Aorta (tissue), 5 donors: ENCODE measurements around the gene ACSF2. TPM values are rescaled to one million over a fixed set of nuclear protein-coding genes. Genes with fewer than 3 reads are reported as not detected.
"Not testable (repeated sequence)": the region's sequence is repeated elsewhere in the genome, so short reads cannot be mapped to it uniquely, and the experiment has no call there.

ENCODE experiments used
- ATAC-seq: fragments of 200-7000 bp; cut with Tn5 transposase; one replicate; pipeline ENCODE4 v1.9.1; 2022; ENCODE audit warnings: moderate library complexity; ENCODE audit not compliant: low FRiP score
- DNase-seq, 2 donors: peaks; one replicate each; pipeline ENCODE4 v3.0.0-alpha.2; 2020
- H3K27ac ChIP-seq, 2 donors: one replicate each; pipeline ENCODE4 v1.5.1; 2013; ENCODE audit warnings: low read length in 2 of 2, mild to moderate bottlenecking in 2 of 2, moderate library complexity in 2 of 2, control low read depth in 1 of 2, inconsistent platforms in 1 of 2, low read depth in 1 of 2
- H3K27me3 ChIP-seq, 2 donors: one replicate each; pipeline ENCODE4 v1.6.1; 2013; ENCODE audit warnings: control low read depth in 1 of 2, low read length in 1 of 2, mild to moderate bottlenecking in 1 of 2, moderate library complexity in 1 of 2; ENCODE audit not compliant: insufficient read depth in 2 of 2, control insufficient read depth in 1 of 2
- H3K36me3 ChIP-seq, 2 donors: one replicate each; pipeline ENCODE4 v1.6.1; 2013; ENCODE audit warnings: control low read depth in 1 of 2, low read length in 1 of 2, mild to moderate bottlenecking in 1 of 2; ENCODE audit not compliant: insufficient read depth in 2 of 2, control insufficient read depth in 1 of 2
- H3K4me1 ChIP-seq, 2 donors: one replicate each; pipeline ENCODE4 v1.6.1; 2013; ENCODE audit warnings: low read length in 2 of 2, control low read depth in 1 of 2, mild to moderate bottlenecking in 1 of 2, moderate library complexity in 1 of 2; ENCODE audit not compliant: insufficient read depth in 2 of 2, control insufficient read depth in 1 of 2
- H3K4me3 ChIP-seq, 2 donors: one replicate each; pipeline ENCODE4 v1.5.1; 2013; ENCODE audit warnings: low read length in 2 of 2, control low read depth in 1 of 2, mild to moderate bottlenecking in 1 of 2
- H3K9me3 ChIP-seq: one replicate; pipeline ENCODE4 v1.6.1; 2013; ENCODE audit warnings: mild to moderate bottlenecking, low read length; ENCODE audit not compliant: control insufficient read depth
- WGBS, 2 donors: extraction: QIAGEN DNeasy Blood & Tissue Kit; methylation state at CpG; one replicate each; pipeline ENCODE4 v1.1.7; 2013; 5-methylcytosine and 5-hydroxymethylcytosine counted together
- intact Hi-C, 2 donors: fragments of 100-400 bp; cut with DNase I; formaldehyde crosslinking; loops; one replicate each; pipeline versions ENCODE4 v1.14.2 to v1.15.0; 2022
- polyA plus RNA-seq, 2 donors: library from polyadenylated mRNA; stranded (reverse); fragments of 200-250 nt; gene quantifications; one replicate each; pipeline ENCODE4 v1.2.3, GENCODE V29; 2013
- total RNA-seq, 2 donors: library from RNA; stranded (reverse); fragmentation: NEBNext Ultra II Directional; extraction: Animal tissue kit (Norgen Biotek cat#: 25700); gene quantifications; one replicate each; pipeline ENCODE4 v1.2.1, GENCODE V29; 2021
- donor health status: healthy with polysubstance abuse.
- donor health status: Bipolar disorder and iron deficiency.
- donor health status: DM: no; HTN: no; CAD: no.
- donor health status: DM: no; HTN: no; CAD: no.
- donor health status: DM: yes; HTN: yes; CAD: no.

ACSF2 gene
- total and polyA plus RNA-seq, 4 donors: 17.8 to 35.8 (median 32.1) TPM

GRCh38 chr17:50398672-50399071, 27.3 kb upstream of the ACSF2 start:
- H3K36me3 ChIP-seq, H3K9me3 ChIP-seq, H3K4me3 ChIP-seq, DNase-seq, intact Hi-C loops, H3K4me1 ChIP-seq, ATAC-seq, H3K27ac ChIP-seq, H3K27me3 ChIP-seq: not testable (repeated sequence)
- 97 to 99% methylated on average over 3 of the region's 3 CpGs for WGBS, 2 donors

- ATAC-seq, DNase-seq, intact Hi-C loops, H3K4me1 ChIP-seq, H3K4me3 ChIP-seq, H3K27ac ChIP-seq, H3K36me3 ChIP-seq, H3K9me3 ChIP-seq, H3K27me3 ChIP-seq: not testable (repeated sequence)
- 94 to 95% methylated on average over 8 of the region's 8 CpGs for WGBS, 2 donors
These were observed 26.4 kb upstream of the ACSF2 start for GRCh38 chr17:50399591-50399990.

- H3K36me3 ChIP-seq, H3K4me3 ChIP-seq, intact Hi-C loops, H3K27me3 ChIP-seq, DNase-seq, H3K9me3 ChIP-seq, H3K4me1 ChIP-seq, H3K27ac ChIP-seq, ATAC-seq: not testable (repeated sequence)
- 77 to 85% methylated on average over 4 of the region's 4 CpGs for WGBS, 2 donors
These were observed 20.7 kb upstream of the ACSF2 start for GRCh38 chr17:50405351-50405750.

DNA sequence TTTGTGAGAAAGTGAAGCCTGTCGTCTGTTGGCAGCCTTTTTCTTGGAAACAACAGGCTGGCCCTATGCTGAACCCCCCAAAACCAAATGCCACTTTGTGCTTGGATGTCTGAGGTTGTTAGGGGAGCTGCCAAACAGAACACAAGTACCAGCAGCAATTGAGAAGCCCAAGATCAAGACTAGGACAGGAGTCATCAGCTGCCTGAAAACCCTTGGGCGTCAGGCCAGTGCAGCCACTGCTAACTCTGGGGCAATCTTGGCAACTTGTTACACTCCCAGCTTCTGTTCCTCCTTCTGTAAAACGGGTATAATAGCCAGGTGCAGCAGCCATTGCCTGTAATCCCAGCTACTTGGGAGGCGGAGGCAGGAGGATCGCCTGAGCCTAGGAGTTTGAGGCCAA, 19.4 kb upstream of the ACSF2 start:
- Histone ChIP-seq H3K36me3 (no peaks in the 10 kb centered on the region), H3K27me3 (no peaks in the 10 kb centered on the region), H3K4me3 (no peak overlapping the region), H3K27ac (no peak overlapping the region), H3K9me3 (no peaks in the 10 kb centered on the region), H3K4me1 (no peaks in the 10 kb centered on the region)
- DNase-seq (no peak), ATAC-seq (no peak)
- intact Hi-C loops: no loop called here
- WGBS, 2 donors: 71 to 72% methylated on average over 5 of the region's 5 CpGs

DNA sequence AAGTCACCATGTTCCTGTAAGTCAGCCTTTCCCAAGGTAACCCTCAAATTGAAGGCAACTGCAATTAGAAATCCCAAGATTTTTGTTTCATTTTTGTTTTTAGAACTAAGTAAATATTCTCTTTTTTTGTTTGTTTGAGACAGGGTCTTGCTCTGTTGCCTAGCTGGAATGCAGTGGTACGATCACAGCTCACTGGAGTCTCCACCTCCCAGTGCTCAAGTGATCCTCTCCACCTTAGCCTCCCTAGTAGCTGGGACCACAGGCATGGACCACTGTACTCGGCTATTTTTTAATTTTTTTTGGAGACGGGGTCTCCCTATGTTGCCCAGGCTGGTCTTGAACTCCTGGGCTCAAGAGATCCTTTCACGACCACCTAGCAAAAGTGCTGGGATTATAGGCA, 18.1 kb upstream of the ACSF2 start:
- intact Hi-C loops: no loop called here
- H3K27ac ChIP-seq: no peak overlapping the region
- H3K4me1 ChIP-seq: no peaks in the 10 kb centered on the region
- DNase-seq (no peak), ATAC-seq (no peak)
- H3K4me3 ChIP-seq: no peak overlapping the region
- H3K27me3 ChIP-seq: no peaks in the 10 kb centered on the region
- 58 to 76% methylated on average over 4 of the region's 4 CpGs for WGBS, 2 donors
- no peaks in the 10 kb centered on the region for H3K36me3 ChIP-seq
- no peaks in the 10 kb centered on the region for H3K9me3 ChIP-seq

DNA sequence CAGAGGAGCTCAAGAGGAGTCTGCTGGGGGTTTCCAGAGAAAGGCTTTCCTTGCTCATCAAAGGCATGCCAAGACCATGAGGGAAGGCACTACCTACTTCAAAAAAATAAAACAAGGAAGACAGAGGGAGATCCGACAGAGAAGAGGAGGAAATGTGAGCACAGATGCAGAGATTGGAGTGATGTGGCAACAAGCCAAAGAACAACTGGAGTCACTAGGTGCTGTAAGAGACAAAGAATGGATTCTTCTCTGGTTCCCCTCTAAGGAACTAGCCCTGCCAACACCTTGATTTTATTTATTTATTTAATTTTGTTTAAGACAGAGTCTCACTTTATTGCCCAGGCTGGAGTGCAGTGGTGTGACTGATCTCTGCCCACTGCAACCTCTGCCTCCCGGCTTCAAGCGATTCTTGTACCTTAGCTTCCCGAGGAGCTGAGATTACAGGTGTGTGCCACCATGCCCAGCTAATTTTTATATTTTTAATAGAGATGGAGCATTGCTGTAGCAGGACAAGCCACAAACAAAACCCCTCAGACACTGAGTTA, 13.8 kb upstream of the ACSF2 start:
- intact Hi-C loops: no loop called here
- no peaks in the 10 kb centered on the region for H3K27me3 ChIP-seq
- H3K36me3 ChIP-seq: no peaks in the 10 kb centered on the region
- DNase-seq: no peak
- no peaks in the 10 kb centered on the region for H3K9me3 ChIP-seq
- H3K4me3 ChIP-seq: no peak overlapping the region
- 93% methylated on average over 4 of the region's 4 CpGs for WGBS, 2 donors
- H3K27ac ChIP-seq: no peak overlapping the region
- ATAC-seq: no peak
- no peaks in the 10 kb centered on the region for H3K4me1 ChIP-seq

DNA sequence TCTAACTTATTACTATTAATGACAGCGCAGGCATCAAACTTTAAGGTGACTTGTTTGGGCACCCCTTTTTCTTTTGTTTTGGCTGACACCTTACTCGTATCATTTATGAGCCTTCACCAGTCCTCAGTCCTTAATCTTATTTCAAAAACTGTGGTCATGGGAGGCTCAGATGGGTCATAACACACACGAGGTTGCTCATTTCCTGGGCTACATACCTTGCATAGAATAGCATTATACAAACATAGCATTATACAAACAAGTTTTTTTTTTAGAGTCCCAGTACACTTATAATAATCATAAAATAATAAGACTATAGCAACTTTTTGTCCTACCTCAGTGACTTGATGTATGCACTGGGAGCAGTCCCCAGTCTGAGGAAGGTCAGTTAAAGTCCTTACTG, 11.2 kb upstream of the ACSF2 start:
- no peaks in the 10 kb centered on the region for H3K4me1 ChIP-seq
- no peaks in the 10 kb centered on the region for H3K27me3 ChIP-seq
- H3K27ac ChIP-seq: no peak overlapping the region
- no peak overlapping the region for H3K4me3 ChIP-seq
- intact Hi-C loops: no loop called here
- no peaks in the 10 kb centered on the region for H3K9me3 ChIP-seq
- no peak for DNase-seq
- no peak for ATAC-seq
- no peaks in the 10 kb centered on the region for H3K36me3 ChIP-seq
- 72 to 73% methylated on average over 3 of the region's 3 CpGs for WGBS, 2 donors

DNA sequence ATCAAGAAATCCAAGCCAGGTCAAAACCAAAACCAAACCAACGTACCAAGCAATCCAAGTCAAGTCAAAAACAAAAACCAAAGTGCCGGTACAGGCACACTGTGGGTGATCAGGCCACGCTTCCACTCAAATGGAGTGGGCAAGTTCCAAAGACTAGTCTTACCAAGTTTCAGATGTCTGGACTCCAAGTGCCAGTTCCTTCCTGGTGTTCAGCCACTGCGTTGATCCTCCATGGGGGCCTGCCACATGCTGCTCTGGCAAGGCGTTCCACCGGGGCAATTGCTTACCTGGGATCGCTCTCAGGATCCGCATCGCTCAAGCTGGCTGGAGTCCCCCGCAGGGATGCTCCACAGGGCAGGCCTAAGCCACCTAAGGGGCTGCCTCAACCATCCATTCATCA, 6.4 kb upstream of the ACSF2 start:
- intact Hi-C loops, DNase-seq, H3K9me3 ChIP-seq, H3K27ac ChIP-seq, H3K36me3 ChIP-seq, ATAC-seq, H3K4me3 ChIP-seq, H3K4me1 ChIP-seq, H3K27me3 ChIP-seq: not testable (repeated sequence)
- 96% methylated on average over 10 of the region's 10 CpGs for WGBS, 2 donors

GRCh38 chr17:50420419-50421112, 5.5 kb upstream of the ACSF2 start:
- 86 to 88% methylated on average over 6 of the region's 6 CpGs for WGBS, 2 donors
- ATAC-seq: peak; percentile 58
- DNase-seq: no peak
- intact Hi-C loops: no loop called here
- Histone ChIP-seq H3K9me3 (no peaks in the 10 kb centered on the region), H3K36me3 (no peaks in the 10 kb centered on the region), H3K4me3 (no peak overlapping the region), H3K4me1 (no peaks in the 10 kb centered on the region), H3K27ac (no peak overlapping the region), H3K27me3 (no peaks in the 10 kb centered on the region)
